ENCODE results near the gene IGF2. TPM values are rescaled to one million over a fixed set of nuclear protein-coding genes. Genes with fewer than 3 reads are reported as not detected.

Gene IGF2
- total and polyA plus RNA-seq, 2 of the 8 experiments (the other 6 are each of a cell fraction or from before 2014, with no cell fraction given), result 0.74 to 1.5 TPM

- TF ChIP-seq SRF (IDR thresholded peaks at IDR 0.05; ENCODE audit: low read depth, low read length), result no peak
Observed at GRCh38 chr11:2176389-2176900, 37.3 kb upstream of the IGF2 start (continued).

All from H1 (cell line).